HEK293 (cell line): ENCODE measurements around the gene HMGN4.

Experiments used
- CTCF ChIA-PET: fragments of 350-600 bp; formaldehyde crosslinking; extraction: SDS; loops from one replicate; lab custom pipeline; 2021; ENCODE audit warnings: antibody characterized with exemption; lab: Yijun Ruan, JAX
- POLR2A ChIA-PET: fragments of 300-600 bp; formaldehyde crosslinking; extraction: SDS; loops from one replicate; lab custom pipeline; 2020; ENCODE audit warnings: antibody characterized with exemption, inconsistent platforms; lab: Yijun Ruan, JAX
- H3K27ac ChIP-seq: fragments of 200-500 bp; sonication (Bioruptor generic); 2 replicates; pipeline ENCODE4 v1.5.1; 2014; ENCODE audit warnings: low read depth, low read length, control low read depth, inconsistent platforms; ENCODE audit errors: extremely low read depth
- H3K36me3 ChIP-seq, 2 experiments: fragments of 200-500 bp in 1 of 2; sonication (Bioruptor generic) in 1 of 2; 1 replicate in 1 of 2; 2 replicates in 1 of 2; pipeline ENCODE4 v1.5.1; 2014 to 2017; ENCODE audit warnings: inconsistent platforms in 2 of 2, low read length in 2 of 2; ENCODE audit not compliant: control insufficient read depth in 2 of 2, insufficient read depth in 1 of 2
- H3K4me1 ChIP-seq: fragments of 200-500 bp; sonication (Bioruptor generic); 2 replicates; pipeline ENCODE4 v1.5.1; 2014; ENCODE audit warnings: mild to moderate bottlenecking, low read length, inconsistent platforms; ENCODE audit not compliant: control insufficient read depth, insufficient read depth
- H3K4me3 ChIP-seq: 2 replicates; pipeline ENCODE4 v1.5.1; 2011; ENCODE audit warnings: low read depth, mild to moderate bottlenecking, control low read depth, low read length, moderate library complexity
- H3K9me3 ChIP-seq: fragments of 200-500 bp; sonication (Bioruptor generic); 2 replicates; pipeline ENCODE4 v1.5.1; 2014; ENCODE audit warnings: low read depth, low read length, inconsistent platforms; ENCODE audit not compliant: control insufficient read depth, insufficient read depth
- EGR2 ChIP-seq: fragments of 450-650 bp; formaldehyde crosslinking; IDR thresholded peaks from 2 replicates; pipeline ENCODE4 v1.5.1; 2016; ENCODE audit warnings: low read depth, missing biosample characterization, missing genetic modification characterization
- FEZF1 ChIP-seq: fragments of 450-650 bp; formaldehyde crosslinking; IDR thresholded peaks from 2 replicates; pipeline ENCODE4 v1.5.1; 2016; ENCODE audit warnings: missing biosample characterization, missing genetic modification characterization
- GLIS2 ChIP-seq: fragments of 450-650 bp; formaldehyde crosslinking; IDR thresholded peaks from 2 replicates; pipeline ENCODE4 v1.5.1; 2016; ENCODE audit warnings: missing biosample characterization, missing genetic modification characterization
- HOXA7 ChIP-seq: sonication (generic); formaldehyde crosslinking; IDR thresholded peaks from 2 replicates; pipeline ENCODE4 v1.8.1; 2022; ENCODE audit warnings: missing genetic modification reagents, borderline replicate concordance
- RBAK ChIP-seq: fragments of 450-650 bp; formaldehyde crosslinking; IDR thresholded peaks from 2 replicates; pipeline ENCODE4 v1.5.1; 2016; ENCODE audit warnings: missing biosample characterization, missing genetic modification characterization
- SALL2 ChIP-seq: fragments of 450-650 bp; formaldehyde crosslinking; IDR thresholded peaks from 2 replicates; pipeline ENCODE4 v1.5.0; 2017; ENCODE audit warnings: missing biosample characterization, mild to moderate bottlenecking, missing genetic modification characterization, borderline replicate concordance
- ZBTB17 ChIP-seq: fragments of 450-650 bp; formaldehyde crosslinking; IDR thresholded peaks from 2 replicates; pipeline ENCODE4 v1.5.1; 2016; ENCODE audit warnings: missing biosample characterization, missing genetic modification characterization
- ZFP41 ChIP-seq: fragments of 450-650 bp; formaldehyde crosslinking; IDR thresholded peaks from 2 replicates; pipeline ENCODE4 v1.5.1; 2016; ENCODE audit warnings: missing biosample characterization, missing genetic modification characterization, borderline replicate concordance
- ZNF132 ChIP-seq: fragments of 450-650 bp; formaldehyde crosslinking; IDR thresholded peaks from 2 replicates; pipeline ENCODE4 v1.5.1; 2017; ENCODE audit warnings: missing biosample characterization, missing genetic modification characterization, borderline replicate concordance
- ZNF138 ChIP-seq: fragments of 450-650 bp; formaldehyde crosslinking; IDR thresholded peaks from 2 replicates; pipeline ENCODE4 v1.5.1; 2016; ENCODE audit warnings: missing biosample characterization, missing genetic modification characterization, borderline replicate concordance
- ZNF140 ChIP-seq: fragments of 450-650 bp; formaldehyde crosslinking; IDR thresholded peaks from 2 replicates; pipeline ENCODE4 v1.5.1; 2016; ENCODE audit warnings: missing biosample characterization, missing genetic modification characterization
- ZNF239 ChIP-seq: fragments of 450-650 bp; formaldehyde crosslinking; IDR thresholded peaks from 2 replicates; pipeline ENCODE4 v1.5.1; 2016; ENCODE audit warnings: missing biosample characterization, missing genetic modification characterization
- ZNF324 ChIP-seq: fragments of 450-650 bp; formaldehyde crosslinking; IDR thresholded peaks from 2 replicates; pipeline ENCODE4 v1.5.1; 2016; ENCODE audit warnings: missing biosample characterization, missing genetic modification characterization
- ZNF426 ChIP-seq: fragments of 450-650 bp; formaldehyde crosslinking; IDR thresholded peaks from 2 replicates; pipeline ENCODE4 v1.5.1; 2017; ENCODE audit warnings: missing biosample characterization, missing genetic modification characterization, mild to moderate bottlenecking, inconsistent platforms, moderate library complexity
- ZNF449 ChIP-seq: fragments of 450-650 bp; formaldehyde crosslinking; IDR thresholded peaks from 2 replicates; pipeline ENCODE4 v1.5.1; 2017; ENCODE audit warnings: missing biosample characterization, mild to moderate bottlenecking, missing genetic modification characterization, moderate library complexity
- ZNF48 ChIP-seq: fragments of 450-650 bp; formaldehyde crosslinking; IDR thresholded peaks from 2 replicates; pipeline ENCODE4 v1.5.1; 2016; ENCODE audit warnings: missing biosample characterization, missing genetic modification characterization
- ZNF530 ChIP-seq: fragments of 450-650 bp; formaldehyde crosslinking; IDR thresholded peaks from 2 replicates; pipeline ENCODE4 v1.5.1; 2016; ENCODE audit warnings: low read depth, missing biosample characterization, missing genetic modification characterization
- ZNF600 ChIP-seq: fragments of 450-650 bp; formaldehyde crosslinking; IDR thresholded peaks from 2 replicates; pipeline ENCODE4 v1.5.1; 2016; ENCODE audit warnings: missing biosample characterization, missing genetic modification characterization
- ZNF660 ChIP-seq: fragments of 450-650 bp; IDR thresholded peaks from 2 replicates; pipeline ENCODE4 v1.5.1; 2018; ENCODE audit warnings: missing biosample characterization, mild to moderate bottlenecking, missing genetic modification characterization
- ZNF768 ChIP-seq: fragments of 450-650 bp; formaldehyde crosslinking; IDR thresholded peaks from 2 replicates; pipeline ENCODE4 v1.5.1; 2018; ENCODE audit warnings: missing biosample characterization, mild to moderate bottlenecking, missing genetic modification characterization
- ZXDB ChIP-seq: fragments of 450-650 bp; formaldehyde crosslinking; IDR thresholded peaks from 2 replicates; pipeline ENCODE4 v1.5.1; 2016; ENCODE audit warnings: missing biosample characterization, missing genetic modification characterization
- TF ChIP-seq, protein P1 (sequence below): fragments of 450-650 bp; formaldehyde crosslinking; IDR thresholded peaks from 2 replicates; pipeline ENCODE4 v1.5.1; 2016; ENCODE audit warnings: missing biosample characterization, missing genetic modification characterization
- TF ChIP-seq, protein P2 (sequence below): fragments of 450-650 bp; formaldehyde crosslinking; IDR thresholded peaks from 2 replicates; pipeline ENCODE4 v1.5.1; 2016; ENCODE audit warnings: missing biosample characterization, missing genetic modification characterization
- TF ChIP-seq, protein P3 (sequence below): sonication (generic); formaldehyde crosslinking; IDR thresholded peaks from 2 replicates; pipeline ENCODE4 v1.8.1; 2022; ENCODE audit warnings: mild to moderate bottlenecking, moderate library complexity, missing genetic modification reagents
- TF ChIP-seq, protein P4 (sequence below): fragments of 450-650 bp; IDR thresholded peaks from 2 replicates; pipeline ENCODE4 v1.5.1; 2018; ENCODE audit warnings: missing biosample characterization, mild to moderate bottlenecking, missing genetic modification characterization

The HMGN4 gene

DNA sequence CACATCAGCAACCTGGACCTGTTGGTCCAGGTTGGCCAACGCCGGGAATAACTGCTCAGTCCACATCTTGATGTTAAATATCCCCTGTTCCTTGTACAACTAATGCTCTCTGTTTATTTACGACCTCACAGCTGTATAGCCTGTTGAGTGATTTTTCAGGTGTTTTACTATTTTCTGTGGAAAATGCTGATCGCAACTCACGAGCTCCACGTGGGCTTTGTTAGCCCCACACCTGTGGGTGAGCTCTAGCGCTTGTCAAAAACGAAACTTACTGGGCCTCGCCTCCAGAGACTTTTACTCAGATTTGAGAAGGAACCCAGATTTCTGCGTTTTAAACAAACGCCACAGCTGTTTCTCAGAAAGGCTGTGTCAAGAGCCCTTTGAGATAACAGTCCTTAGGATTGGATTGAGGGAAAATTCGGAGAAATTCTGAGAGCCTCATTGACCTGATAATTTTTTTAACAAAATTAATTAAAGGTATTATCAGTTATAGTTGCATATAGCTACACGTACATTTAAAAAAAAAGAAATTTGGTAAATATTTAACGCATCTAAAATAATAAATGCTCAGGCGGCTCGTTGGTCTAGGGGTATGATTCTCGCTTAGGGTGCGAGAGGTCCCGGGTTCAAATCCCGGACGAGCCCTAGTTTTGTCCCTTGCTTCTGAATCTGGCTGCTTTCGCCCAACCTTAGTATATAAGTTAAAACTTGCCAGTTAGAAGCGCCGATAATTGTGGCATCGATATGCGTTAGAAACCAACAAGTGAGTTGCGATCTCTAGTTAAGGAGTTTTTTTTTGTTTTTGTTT, 16.7 kb downstream of the HMGN4 start (continued):
- TF ChIP-seq, protein P1, sequence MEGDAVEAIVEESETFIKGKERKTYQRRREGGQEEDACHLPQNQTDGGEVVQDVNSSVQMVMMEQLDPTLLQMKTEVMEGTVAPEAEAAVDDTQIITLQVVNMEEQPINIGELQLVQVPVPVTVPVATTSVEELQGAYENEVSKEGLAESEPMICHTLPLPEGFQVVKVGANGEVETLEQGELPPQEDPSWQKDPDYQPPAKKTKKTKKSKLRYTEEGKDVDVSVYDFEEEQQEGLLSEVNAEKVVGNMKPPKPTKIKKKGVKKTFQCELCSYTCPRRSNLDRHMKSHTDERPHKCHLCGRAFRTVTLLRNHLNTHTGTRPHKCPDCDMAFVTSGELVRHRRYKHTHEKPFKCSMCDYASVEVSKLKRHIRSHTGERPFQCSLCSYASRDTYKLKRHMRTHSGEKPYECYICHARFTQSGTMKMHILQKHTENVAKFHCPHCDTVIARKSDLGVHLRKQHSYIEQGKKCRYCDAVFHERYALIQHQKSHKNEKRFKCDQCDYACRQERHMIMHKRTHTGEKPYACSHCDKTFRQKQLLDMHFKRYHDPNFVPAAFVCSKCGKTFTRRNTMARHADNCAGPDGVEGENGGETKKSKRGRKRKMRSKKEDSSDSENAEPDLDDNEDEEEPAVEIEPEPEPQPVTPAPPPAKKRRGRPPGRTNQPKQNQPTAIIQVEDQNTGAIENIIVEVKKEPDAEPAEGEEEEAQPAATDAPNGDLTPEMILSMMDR, result no peak

- Histone ChIP-seq H3K4me1 (no peaks in the 10 kb centered on the region), H3K9me3 (no peaks in the 10 kb centered on the region), H3K36me3 (no peaks in the 10 kb centered on the region), H3K4me3 (peak overlapping the region; percentile 48), H3K27ac (peak overlapping the region; percentile 32; the same call in 1 of the 2 replicates)
- POLR2A ChIA-PET, result interaction anchor here (1.0 to 3.6 kb wide), 11 partner anchors 14 to 432 kb away, joined by 3 to 29 read pairs (median 6); partner anchors contain the start of gene HMGN4
- CTCF ChIA-PET, result interaction anchor here (0.6 to 3.3 kb wide), 6 partner anchors 14 to 215 kb away, joined by 3 to 14 read pairs (median 6); no protein-coding TSS in a partner anchor
- no peak for TF ChIP-seq ZNF660
- TF ChIP-seq ZNF324 (tag by site-specific recombination), result no peak
- no peak for TF ChIP-seq ZNF239 (tag by site-specific recombination)
- peak; percentile 57 for TF ChIP-seq ZBTB17 (tag by site-specific recombination)
- TF ChIP-seq ZNF48 (tag by site-specific recombination), result no peak
- TF ChIP-seq, protein P2, sequence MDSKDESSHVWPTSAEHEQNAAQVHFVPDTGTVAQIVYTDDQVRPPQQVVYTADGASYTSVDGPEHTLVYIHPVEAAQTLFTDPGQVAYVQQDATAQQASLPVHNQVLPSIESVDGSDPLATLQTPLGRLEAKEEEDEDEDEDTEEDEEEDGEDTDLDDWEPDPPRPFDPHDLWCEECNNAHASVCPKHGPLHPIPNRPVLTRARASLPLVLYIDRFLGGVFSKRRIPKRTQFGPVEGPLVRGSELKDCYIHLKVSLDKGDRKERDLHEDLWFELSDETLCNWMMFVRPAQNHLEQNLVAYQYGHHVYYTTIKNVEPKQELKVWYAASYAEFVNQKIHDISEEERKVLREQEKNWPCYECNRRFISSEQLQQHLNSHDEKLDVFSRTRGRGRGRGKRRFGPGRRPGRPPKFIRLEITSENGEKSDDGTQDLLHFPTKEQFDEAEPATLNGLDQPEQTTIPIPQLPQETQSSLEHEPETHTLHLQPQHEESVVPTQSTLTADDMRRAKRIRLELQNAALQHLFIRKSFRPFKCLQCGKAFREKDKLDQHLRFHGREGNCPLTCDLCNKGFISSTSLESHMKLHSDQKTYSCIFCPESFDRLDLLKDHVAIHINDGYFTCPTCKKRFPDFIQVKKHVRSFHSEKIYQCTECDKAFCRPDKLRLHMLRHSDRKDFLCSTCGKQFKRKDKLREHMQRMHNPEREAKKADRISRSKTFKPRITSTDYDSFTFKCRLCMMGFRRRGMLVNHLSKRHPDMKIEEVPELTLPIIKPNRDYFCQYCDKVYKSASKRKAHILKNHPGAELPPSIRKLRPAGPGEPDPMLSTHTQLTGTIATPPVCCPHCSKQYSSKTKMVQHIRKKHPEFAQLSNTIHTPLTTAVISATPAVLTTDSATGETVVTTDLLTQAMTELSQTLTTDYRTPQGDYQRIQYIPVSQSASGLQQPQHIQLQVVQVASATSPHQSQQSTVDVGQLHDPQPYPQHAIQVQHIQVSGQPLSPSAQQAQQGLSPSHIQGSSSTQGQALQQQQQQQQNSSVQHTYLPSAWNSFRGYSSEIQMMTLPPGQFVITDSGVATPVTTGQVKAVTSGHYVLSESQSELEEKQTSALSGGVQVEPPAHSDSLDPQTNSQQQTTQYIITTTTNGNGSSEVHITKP (tag by site-specific recombination), result peak; percentile 95
- no peak for TF ChIP-seq ZNF132 (tag by site-specific recombination)
- no peak for TF ChIP-seq ZNF138
- TF ChIP-seq GLIS2 (tag by site-specific recombination), result no peak
- TF ChIP-seq, protein P3, sequence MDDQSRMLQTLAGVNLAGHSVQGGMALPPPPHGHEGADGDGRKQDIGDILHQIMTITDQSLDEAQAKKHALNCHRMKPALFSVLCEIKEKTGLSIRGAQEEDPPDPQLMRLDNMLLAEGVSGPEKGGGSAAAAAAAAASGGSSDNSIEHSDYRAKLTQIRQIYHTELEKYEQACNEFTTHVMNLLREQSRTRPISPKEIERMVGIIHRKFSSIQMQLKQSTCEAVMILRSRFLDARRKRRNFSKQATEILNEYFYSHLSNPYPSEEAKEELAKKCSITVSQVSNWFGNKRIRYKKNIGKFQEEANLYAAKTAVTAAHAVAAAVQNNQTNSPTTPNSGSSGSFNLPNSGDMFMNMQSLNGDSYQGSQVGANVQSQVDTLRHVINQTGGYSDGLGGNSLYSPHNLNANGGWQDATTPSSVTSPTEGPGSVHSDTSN, result no peak
- no peak for TF ChIP-seq ZNF530 (tag by site-specific recombination)
- TF ChIP-seq SALL2, result no peak
- 0 out of 2 replicates have a peak, but pooled peaks have one; percentile 9 for TF ChIP-seq ZNF449 (tag by site-specific recombination)
- no peak for TF ChIP-seq ZNF768
- TF ChIP-seq ZNF426 (tag by site-specific recombination), result no peak
- peak; percentile 28; the same call in 1 of the 2 replicates for TF ChIP-seq FEZF1 (tag by site-specific recombination)
- no peak for TF ChIP-seq ZFP41 (tag by site-specific recombination)
- no peak for TF ChIP-seq RBAK
- TF ChIP-seq ZNF140 (tag by site-specific recombination), result no peak
- TF ChIP-seq EGR2, result no peak
- peak; percentile 25; the same call in 1 of the 2 replicates for TF ChIP-seq ZNF600
- TF ChIP-seq ZXDB (tag by site-specific recombination), result no peak
- no peak for TF ChIP-seq HOXA7 (CRISPR knock-in tag)
- TF ChIP-seq, protein P4, sequence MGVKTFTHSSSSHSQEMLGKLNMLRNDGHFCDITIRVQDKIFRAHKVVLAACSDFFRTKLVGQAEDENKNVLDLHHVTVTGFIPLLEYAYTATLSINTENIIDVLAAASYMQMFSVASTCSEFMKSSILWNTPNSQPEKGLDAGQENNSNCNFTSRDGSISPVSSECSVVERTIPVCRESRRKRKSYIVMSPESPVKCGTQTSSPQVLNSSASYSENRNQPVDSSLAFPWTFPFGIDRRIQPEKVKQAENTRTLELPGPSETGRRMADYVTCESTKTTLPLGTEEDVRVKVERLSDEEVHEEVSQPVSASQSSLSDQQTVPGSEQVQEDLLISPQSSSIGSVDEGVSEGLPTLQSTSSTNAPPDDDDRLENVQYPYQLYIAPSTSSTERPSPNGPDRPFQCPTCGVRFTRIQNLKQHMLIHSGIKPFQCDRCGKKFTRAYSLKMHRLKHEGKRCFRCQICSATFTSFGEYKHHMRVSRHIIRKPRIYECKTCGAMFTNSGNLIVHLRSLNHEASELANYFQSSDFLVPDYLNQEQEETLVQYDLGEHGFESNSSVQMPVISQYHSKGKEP (tag by site-specific recombination), result 0 out of 2 replicates have a peak, but pooled peaks have one; percentile 13
Observed at GRCh38 chr6:26555505-26556262, 17.5 kb downstream of the HMGN4 start.
